CD4-positive, alpha-beta T cell treated with Interleukin-2 at 100 ng/mL for 4 hours (primary cell): ENCODE data around the gene FANCC.

ENCODE experiments used
- DNase-seq: peaks from one replicate; pipeline ENCODE4 v3.0.0-alpha.2; 2020; ENCODE audit warnings: low spot score

FANCC gene

DNA sequence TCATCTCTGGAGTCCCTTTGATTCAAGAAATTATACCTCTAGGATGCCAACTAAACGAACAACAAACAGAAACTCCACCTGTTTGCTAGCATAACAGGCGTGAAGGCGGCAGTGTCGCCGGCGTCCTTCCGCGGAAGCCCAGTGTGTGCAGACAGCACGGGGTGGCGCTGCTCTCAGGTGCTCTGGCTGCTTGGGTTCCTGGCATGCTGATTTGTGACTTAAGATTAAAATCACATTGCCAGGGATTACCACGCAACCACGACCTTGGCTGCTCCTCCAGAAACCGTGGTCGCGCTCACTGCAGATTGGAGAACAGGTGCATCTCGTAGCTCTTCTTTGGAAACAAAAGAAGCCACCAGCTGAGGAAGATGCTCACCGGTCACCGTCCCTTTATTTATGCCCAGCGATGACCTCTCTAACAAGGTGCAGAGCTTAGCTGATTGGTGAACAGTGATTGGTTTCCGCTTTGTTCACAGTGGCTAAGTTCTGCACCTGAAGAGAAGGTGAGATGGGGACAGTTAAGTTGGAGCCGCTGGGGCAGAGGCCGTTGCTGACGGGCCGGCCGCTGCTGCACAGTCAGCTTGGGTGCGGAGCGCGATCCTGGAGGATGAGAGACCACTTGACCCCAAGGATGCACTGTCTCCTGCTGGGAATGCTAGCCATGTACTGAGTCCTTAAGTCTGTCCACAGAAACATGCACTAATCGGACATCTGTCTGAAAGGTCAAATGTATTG, 232.3 kb downstream of the FANCC start:
- DNase-seq = no peak

DNA sequence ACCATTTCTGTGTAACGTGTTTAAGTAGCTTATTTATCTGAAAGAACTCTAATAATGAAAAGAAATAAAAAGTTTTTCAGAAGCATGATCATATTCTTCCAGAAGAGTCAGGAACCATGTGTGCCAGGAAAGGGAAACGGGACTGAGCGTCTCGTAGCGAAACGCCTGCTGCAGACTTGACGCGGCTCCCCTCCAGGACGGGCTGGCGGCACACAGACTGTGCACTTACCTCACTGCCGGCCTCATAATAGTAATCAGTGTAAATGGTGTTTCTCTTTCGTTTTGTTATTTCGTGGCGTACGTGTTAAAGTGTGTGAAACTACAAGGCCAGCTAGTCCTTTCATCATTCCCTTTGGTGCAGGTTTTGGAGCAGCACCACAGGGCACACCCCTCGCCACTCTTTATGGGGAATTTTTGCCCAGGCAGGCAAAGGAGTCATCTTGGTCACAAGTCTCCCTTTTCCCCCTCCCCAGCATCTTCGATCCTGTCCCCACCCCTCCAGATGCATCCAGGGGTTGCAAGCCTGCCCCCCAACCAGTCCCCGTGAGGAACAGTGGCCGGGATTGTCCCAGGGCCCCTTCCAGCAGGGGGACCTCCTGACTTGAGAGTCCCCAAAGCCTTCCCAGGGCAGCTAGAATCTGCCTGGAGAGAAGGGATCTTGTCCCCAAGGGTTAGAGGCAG, 233.1 kb downstream of the FANCC start:
- DNase-seq = no peak

DNA sequence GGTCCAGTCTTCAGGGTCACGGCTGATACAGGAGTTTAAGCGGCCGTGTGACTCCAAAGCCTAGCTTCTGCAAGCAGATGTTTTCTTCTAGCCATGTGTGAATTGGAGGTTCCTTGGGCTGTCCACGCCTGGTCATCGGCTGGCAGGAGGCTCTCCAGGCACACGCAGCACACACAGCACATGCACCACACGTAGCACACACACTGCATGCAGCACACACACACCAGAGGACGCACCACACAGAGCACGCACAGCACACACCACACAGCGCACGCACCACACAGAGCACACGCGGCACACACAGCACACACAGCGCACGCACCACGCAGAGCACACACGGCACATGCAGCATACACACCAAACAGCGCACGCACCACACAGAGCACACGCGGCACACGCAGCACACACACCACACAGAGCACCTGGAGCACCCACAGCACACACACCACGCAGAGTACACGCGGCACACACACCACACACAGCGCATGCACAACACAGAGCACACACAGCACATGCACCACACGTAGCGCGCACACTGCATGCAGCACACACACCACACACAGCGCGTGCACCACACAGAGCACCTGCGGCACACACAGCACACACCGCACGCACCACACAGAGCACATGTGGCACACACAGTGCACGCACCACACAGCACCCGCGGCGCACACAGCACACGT, 234.3 kb downstream of the FANCC start:
- DNase-seq = no peak

DNA sequence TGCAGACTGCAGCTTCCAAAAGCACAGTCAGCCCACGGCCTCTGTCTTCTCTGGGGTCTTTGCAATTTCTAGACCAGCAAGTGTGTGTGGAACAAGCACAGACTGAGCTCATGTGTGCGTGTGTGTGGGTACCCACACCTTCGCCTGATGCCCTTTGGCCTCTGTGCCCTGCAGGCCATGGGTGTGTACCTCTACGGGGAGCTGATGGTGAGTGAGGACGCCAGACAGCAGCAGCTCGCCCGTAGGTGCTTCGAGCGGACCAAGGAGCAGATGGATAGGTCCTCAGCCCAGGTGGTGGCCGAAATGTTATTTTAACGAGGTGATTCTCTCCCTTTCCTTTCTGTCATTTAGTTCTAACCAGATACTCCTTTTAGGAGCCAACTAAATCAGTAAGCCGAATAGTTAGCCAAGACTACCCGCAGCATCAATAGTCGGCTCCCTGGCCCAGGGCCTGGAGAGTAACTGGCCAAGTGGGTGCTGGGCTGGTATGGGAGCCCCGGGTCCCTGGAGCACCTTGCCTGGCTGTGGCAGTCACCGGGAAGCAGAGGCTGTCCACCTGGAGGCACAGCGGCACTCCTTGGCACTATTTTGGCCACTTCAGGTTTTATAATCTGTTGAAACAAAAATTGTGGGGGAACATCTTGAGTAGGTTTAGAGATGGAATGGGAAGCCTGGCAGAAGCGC, 235.0 kb downstream of the FANCC start:
- DNase-seq = no peak

- DNase-seq = no peak
Measured at GRCh38 chr9:95081998-95082397, 235.5 kb downstream of the FANCC start.

GRCh38 chr9:95080961-95081647, 236.4 kb downstream of the FANCC start:
- DNase-seq = no peak

- DNase-seq = no peak
Measured at GRCh38 chr9:95079461-95079860, 238.0 kb downstream of the FANCC start.

DNA sequence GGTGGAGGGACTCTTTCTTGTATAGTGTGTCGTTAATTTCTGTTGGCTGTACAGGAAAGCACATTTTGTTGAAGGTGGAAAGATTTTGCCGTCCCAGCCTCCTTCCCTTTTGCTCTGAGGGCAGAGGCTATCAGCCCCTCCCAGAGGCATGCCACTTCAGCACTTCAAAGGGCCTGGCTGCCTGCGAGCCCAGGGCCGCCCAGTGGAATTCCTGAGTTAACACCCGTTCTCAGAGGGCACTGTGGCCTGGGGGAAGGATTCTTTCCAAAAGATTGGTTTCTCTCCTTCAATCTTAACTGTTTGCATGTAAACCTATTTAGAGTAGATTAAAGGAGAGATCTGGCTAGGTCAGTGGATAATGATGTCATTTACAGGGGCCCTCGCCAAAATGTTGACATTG, 238.6 kb downstream of the FANCC start:
- no peak for DNase-seq

- no peak for DNase-seq
Measured at GRCh38 chr9:95078511-95078910, 239.0 kb downstream of the FANCC start.

DNA sequence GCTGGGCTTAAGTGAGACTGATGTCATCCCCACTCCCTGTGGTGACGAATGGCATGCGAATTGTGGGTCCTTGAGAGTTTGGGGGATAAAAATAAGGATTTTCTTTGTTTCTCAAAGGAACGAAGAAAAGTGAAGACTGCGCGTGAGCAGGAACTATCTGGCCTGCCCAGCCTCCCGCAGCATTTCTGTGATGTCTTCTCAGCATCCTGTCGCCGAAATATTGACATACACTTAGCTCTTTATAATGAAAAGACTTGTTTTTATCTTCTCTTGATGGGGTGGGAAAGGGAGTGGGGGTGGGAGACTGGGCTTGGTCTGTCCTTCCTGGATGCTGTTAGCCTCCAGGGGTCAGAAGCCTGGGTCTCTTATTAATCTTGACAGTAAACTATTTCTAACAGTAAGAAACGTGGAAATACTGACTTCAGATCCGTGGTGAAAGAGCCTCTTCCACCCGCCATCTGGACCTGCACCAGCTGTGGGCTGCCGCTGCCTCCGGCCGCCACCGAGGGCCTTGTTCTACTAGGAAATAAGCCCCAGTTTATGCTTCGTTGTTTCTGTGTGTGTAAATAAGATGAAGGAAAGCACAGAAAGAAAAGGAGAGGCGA, 239.6 kb downstream of the FANCC start:
- no peak for DNase-seq

- DNase-seq = no peak
Measured at GRCh38 chr9:95077053-95077765, 240.3 kb downstream of the FANCC start.

DNA sequence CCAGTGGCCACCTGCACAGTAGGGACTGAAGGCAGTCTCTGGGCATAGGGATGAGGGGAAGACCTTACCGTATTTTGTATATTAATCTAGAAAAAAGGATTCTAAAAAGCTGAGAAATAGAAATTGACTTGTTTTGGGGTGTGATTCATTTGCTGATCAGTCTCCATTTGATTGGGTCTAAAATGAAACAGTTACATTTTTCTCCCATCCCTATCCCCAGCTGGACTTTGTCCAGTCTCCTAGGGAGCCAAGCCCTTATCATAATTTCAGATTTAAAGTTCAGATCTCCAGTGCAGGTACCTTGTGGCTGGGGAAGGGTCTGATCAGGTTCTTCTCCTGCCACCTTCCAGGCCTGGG, 240.8 kb downstream of the FANCC start:
- no peak for DNase-seq

DNA sequence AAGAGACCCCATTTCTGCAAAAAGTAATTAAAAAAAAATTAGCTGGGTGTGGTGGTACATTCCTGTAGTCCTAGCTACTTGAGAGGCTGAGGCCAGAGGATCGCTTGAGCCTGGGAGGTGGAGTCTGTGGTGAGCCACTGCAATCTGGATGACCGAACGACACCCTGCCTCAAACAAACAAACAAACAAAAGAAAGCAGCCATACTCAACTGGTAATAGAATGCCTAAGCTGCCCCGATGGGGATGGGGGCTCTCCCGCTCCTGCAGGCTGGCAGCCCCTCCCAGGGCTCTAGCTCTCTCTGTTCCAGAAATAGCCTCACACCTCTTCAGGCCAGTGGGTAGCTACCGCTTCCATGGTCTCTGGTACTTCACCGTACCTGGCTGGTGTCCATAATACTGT, 241.8 kb downstream of the FANCC start:
- no peak for DNase-seq

DNA sequence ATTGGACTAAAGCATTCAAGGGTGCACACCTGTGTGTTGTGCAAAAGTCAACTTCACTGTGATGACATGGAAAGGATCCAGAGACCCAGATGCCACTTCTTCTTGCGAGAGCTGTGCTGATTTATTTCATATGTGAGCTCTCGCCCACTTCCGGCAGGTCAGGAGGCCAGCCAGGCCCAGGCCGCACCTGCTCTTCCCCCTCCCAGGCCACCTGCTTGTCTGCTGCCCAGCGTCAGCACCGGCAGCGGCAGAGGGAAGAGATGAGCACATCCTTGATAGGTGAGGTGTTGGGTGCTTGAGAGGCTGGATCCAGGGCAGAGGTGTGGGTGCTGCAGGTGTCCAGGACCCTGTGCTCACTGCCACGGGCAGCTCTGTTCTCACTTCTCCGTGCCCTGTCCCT, 242.9 kb downstream of the FANCC start:
- DNase-seq = no peak

DNA sequence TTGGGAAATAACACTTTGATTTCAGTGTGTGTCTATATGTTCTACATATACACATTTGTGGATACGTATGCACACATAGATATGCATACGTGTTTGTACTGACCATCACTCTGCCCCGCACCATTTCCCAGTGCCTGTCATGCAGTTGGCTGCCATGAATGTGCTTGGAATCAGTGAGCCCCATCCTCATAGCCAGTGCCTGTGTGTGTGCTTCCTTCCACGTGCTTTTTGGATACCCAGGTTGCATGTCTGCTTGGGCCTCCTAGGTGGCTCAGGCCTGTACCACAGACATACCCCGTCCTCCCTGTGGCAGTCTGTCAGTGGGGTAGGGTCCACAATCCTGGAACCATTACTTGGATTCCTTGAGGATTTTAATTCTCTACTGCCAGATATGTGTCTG, 243.6 kb downstream of the FANCC start:
- no peak for DNase-seq

DNA sequence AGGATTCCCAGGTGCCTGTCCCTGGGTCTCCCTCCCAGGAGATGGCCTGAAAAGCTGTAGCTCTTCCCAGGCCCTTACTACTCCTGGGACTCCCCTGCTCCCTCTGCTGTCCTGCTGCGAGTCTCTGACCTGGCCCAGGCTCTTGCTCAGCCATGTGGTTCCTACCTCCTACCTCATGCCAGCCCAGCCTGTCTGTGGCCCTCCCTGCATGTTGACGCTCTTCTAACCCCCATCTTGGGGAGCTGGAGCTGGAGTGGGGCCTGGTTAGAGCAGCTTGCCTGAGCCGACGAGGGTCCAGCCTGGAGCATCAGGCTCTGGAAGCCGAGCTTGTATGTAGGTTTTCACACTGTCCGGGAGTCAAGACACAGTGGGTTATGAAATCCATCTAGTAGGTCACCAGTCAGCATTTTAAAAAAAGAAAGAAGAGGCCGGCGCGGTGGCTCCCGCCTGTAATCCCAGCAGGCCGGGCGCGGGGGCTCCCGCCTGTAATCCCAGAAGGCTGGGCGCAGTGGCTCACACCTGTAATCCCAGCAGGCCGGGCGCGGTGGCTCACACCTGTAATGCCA, 244.4 kb downstream of the FANCC start:
- no peak for DNase-seq

DNA sequence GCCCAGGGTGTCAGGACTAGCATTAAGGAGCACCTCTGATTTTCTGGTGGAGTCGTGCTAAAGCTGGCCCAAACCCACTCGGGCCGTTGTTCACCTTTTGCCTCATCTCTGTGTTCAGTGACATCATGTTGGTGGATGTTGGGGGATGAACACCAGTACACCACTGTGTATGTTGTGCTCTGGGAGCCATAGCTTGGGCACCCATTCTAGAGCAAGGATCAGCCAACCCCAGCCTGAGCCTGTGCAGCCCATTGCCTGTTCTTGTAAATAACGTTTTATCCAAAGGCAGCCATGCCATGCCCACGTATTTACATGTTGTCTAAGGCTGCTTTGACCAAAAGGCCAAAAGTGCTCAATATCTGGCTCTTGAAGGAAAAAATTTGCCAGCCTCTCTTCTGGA, 245.6 kb downstream of the FANCC start:
- DNase-seq = no peak

DNA sequence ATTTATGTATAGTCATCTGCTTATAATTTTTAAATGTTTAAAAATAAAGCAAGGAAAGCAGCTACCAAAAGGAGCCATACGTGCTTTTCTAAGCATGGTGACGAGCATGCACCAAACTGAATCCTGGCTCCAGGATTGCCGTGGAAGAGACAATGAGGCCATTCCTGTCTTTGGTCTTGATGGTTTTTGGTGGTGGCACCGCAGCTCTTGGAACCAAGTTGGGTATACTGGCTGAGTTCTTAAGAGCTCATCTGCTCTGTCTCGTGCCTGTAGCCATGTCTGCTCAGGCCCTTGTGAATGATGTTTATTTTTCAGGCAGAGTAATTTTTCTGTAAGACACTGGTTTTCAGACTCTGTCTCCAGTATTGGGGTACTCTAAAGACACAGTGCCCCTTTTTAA, 246.1 kb downstream of the FANCC start:
- no peak for DNase-seq

DNA sequence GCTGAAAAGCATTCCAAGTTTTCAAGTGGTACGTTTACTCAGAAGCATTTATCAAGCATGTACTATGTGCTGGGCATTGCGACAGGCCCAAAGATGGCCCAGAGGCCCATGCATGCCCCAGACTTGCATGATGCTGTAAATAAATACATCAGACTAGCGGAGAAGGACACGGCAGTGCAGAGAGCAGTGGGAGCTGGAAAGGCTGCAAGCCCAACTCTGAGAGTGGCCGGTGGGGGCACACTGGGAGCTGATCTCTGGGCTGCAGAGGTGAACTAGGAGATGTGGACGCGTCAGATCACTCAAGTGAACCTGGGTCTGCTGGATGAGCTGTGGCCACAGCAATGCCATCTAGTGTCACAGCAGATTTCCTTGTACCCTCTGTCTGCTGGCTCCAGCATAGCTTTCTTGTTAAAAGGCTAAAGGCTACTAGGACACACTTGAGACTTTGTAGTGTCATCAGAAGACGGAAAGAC, 246.9 kb downstream of the FANCC start:
- no peak for DNase-seq

DNA sequence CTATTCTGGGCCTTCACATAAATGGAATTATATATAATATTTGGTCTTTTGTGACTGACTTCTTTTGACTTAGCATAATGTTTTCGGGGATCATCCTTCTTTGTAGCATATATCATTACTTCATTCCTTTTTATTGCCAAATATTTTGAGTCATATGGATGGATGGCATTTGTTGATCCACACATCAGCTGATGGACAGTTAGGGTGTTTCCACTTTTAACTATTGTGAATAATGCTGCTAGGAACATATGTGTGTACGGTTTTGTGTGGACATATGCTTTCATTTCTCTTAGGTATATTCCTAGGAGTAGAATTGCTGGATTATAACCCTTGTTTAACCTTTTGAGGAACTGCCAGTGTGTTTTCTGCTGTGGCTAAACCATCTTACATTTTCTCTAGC, 249.6 kb downstream of the FANCC start:
- DNase-seq = no peak

DNA sequence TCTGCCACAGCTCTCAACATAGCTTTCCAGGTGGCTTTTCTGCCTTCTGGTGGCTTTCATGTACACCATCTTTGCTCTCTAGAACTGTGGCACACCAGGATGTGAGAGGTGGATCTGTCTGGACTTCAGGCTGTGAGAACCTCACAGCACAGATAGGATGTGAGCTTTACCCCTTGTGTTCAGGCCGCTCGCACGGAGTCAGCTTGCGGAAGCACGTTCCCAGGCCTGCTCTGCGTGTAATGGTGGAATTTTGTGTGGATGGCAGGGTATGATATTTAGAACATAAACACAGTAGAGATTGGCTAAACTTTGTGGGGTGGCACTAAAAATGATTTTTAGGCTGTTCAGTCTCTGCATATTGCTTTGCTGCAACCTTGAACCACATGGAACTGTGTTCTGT, 250.5 kb downstream of the FANCC start:
- DNase-seq = no peak
